Effector memory CD4-positive, alpha-beta T cell (primary cell): Measurements from ENCODE around the gene SLC22A12.

Source experiments
- DNase-seq, 3 donors: peaks; one replicate each; pipeline ENCODE4 v3.0.0-alpha.2; 2020
- H3K27ac ChIP-seq: 2 replicates; pipeline ENCODE4 v1.7.0; 2013; ENCODE audit warnings: mild to moderate bottlenecking, low read length, moderate library complexity; ENCODE audit not compliant: insufficient read depth, poor library complexity, severe bottlenecking
- H3K27me3 ChIP-seq: replicated peaks from 2 replicates; pipeline ENCODE4 v1.7.0; 2013; ENCODE audit warnings: mild to moderate bottlenecking, low read length; ENCODE audit not compliant: insufficient read depth, control insufficient read depth, poor library complexity, severe bottlenecking
- H3K36me3 ChIP-seq: 2 replicates; pipeline ENCODE4 v1.7.0; 2013; ENCODE audit warnings: mild to moderate bottlenecking, low read length, moderate library complexity; ENCODE audit not compliant: control insufficient read depth, insufficient read depth
- H3K4me1 ChIP-seq: 2 replicates; pipeline ENCODE4 v1.7.0; 2013; ENCODE audit warnings: low read length, mild to moderate bottlenecking; ENCODE audit not compliant: control insufficient read depth, insufficient read depth, poor library complexity, severe bottlenecking
- H3K4me3 ChIP-seq: 2 replicates; pipeline ENCODE4 v1.7.0; 2013; ENCODE audit warnings: low read length, low read depth, mild to moderate bottlenecking; ENCODE audit not compliant: insufficient read depth, poor library complexity, severe bottlenecking
- H3K9me3 ChIP-seq: 2 replicates; pipeline ENCODE4 v1.7.0; 2013; ENCODE audit warnings: mild to moderate bottlenecking, low read length, moderate library complexity; ENCODE audit not compliant: control insufficient read depth

Gene SLC22A12

DNA sequence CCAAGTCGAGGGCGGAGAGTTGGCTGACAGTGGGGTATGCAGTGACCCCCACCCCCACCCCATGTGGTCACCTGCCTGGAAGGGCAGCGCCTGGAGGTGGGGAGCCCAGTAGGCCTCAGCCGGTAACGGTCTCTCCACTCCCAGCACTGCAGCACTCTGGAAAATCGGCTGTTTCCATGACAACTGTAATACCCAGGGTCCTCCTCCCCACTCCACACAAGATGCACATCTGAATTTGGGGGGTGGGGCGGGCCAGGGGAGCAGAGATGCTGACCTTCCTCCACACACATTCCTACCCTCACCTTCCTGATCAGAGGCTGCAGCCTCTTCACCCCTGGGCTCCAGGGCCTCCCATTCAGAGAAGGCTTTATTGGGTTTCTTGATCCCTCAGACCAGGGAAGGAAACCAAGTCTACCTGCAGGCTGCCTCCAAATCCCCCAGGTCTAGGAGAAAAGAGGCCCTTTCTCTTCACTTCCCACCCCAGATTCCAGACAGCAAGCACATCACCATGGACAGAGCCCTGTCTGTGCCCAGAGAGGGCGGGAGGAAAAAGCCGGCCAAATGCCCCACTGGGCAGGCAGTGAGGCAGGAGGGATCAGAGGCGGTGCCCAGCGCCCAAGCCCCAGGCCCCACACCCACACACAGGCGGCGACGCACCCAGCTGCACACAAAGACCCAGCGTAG lies 46.5 kb downstream of the SLC22A12 start:
- H3K9me3 ChIP-seq: no peaks in the 10 kb centered on the region
- peaks cover 5% of the 10 kb centered on the region for H3K4me1 ChIP-seq
- H3K4me3 ChIP-seq: no peak overlapping the region
- peaks cover 9% of the 10 kb centered on the region for H3K27me3 ChIP-seq
- no peaks in the 10 kb centered on the region for H3K36me3 ChIP-seq
- no peak for DNase-seq
- no peak overlapping the region for H3K27ac ChIP-seq

DNA sequence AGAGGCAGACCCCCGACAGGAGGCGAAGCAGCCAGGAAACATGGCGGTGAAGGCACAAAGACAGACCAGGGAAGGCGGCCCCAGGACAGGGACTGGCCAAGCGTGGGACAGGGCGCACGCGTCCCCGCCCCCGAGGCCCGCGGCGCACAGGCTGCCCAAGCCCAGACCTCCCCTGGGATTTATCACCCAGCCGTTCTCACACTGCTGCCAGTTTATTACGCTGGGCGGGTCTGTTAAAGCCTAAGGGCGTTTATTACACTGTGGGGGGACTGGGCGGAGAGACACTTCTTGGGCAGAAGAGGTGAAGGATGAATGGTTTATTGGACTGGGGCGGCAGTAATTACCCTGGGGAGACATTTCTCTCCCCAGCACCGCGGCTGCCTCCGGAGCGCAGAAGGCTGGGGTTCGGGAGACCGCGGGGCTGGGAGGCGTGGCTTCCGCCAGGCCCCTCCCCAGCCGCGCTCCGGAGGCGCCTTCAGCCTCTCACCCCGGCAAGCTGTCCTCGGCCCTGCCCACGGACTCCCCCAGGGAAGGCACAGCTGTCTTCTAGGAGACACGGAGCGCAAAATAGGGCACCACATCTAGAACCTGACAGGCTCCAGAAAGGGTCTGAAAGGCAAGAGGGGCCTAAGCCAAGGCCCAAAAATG lies 47.1 kb downstream of the SLC22A12 start:
- H3K4me3 ChIP-seq: no peak overlapping the region
- peaks cover 11% of the 10 kb centered on the region for H3K4me1 ChIP-seq
- no peaks in the 10 kb centered on the region for H3K36me3 ChIP-seq
- no peak overlapping the region for H3K27ac ChIP-seq
- H3K27me3 ChIP-seq: peaks cover 13% of the 10 kb centered on the region
- DNase-seq: no peak
- H3K9me3 ChIP-seq: no peaks in the 10 kb centered on the region

DNA sequence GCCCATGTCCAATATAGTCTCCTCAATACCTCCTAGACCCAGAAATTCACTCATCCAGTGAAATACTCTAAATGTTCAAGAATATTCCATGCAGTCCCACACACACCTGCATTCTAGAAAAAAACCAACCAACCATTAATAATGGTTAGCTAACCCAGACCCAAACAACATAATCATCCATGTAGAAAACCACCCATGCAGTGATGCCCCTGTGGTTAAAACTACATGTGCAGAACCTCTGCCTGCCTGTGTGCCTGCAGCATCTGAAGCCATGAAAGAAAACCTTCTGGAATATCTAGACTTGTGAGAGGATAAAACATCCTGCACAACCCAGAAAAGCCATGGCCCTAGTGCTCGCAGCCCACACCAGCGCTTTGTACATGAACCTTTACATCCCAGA lies 47.8 kb downstream of the SLC22A12 start:
- Histone ChIP-seq H3K27me3 (peaks cover 13% of the 10 kb centered on the region), H3K9me3 (no peaks in the 10 kb centered on the region), H3K36me3 (no peaks in the 10 kb centered on the region), H3K4me3 (no peak overlapping the region), H3K27ac (no peak overlapping the region), H3K4me1 (peaks cover 11% of the 10 kb centered on the region)
- no peak for DNase-seq

DNA sequence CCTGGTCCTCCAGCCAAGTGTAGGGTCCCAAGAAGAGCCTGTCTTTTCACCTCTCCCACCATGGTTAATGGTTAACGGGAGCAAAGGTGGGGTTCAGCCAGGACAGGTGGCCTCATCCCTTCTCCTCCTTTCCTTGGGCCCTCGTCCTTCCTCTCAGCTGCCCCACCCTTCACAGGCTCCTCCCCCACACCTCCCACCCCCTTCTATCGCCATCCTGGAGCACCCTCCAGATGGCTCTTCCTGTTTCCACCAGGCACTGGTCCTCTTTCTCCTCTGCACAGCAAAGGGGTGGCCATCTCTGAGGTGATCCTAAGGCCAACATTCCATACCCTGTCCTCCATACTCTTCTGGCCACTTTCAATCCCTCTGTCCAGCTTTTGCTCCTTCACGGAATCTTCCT lies 48.9 kb downstream of the SLC22A12 start:
- H3K4me3 ChIP-seq: no peak overlapping the region
- peaks cover 22% of the 10 kb centered on the region for H3K27me3 ChIP-seq
- H3K36me3 ChIP-seq: no peaks in the 10 kb centered on the region
- no peak overlapping the region for H3K27ac ChIP-seq
- no peak for DNase-seq
- H3K9me3 ChIP-seq: no peaks in the 10 kb centered on the region
- peaks cover 11% of the 10 kb centered on the region for H3K4me1 ChIP-seq

DNA sequence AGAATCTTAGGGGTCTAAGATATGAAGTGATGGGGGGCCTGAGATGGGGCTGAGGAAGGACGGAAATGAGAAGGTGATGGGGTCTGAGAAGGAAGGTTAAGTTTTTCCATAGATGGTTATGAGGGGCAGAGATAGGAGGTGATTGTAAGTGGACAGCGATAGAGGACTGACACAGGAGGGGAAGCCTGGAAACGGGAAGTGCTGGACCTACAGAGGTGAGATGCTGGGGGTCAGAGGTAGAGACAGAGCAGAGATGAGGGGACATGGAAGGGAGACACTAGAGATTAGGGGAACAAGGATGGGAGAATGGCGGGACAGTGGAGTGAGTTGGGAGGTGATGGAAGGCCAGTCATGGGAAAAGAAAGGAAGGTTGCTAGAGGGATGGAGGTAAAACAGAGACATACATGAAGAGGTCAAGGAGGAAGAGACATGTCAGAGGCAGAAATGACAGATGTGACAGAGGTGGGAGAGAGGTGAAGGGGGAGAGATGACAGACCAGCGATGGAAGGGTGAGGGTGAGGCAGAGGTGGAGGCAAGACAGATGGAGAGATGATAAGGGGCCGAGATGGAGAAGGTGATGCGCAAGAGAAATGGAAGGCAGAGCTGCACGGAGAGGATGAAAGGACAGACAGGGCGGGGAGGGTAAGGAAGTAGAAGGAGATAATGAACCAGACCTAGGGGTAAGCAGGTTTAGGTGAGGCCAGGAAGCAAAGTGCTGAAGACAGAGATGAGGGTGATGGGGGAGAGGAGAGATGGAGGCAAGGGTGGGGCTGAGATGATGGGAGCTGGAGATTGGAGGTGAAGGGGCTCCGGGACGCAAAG lies 50.8 kb downstream of the SLC22A12 start:
- H3K4me1 ChIP-seq: peaks cover 11% of the 10 kb centered on the region
- DNase-seq: no peak
- peaks cover 24% of the 10 kb centered on the region for H3K27me3 ChIP-seq
- no peaks in the 10 kb centered on the region for H3K36me3 ChIP-seq
- H3K27ac ChIP-seq: no peak overlapping the region
- no peak overlapping the region for H3K4me3 ChIP-seq
- no peaks in the 10 kb centered on the region for H3K9me3 ChIP-seq

DNA sequence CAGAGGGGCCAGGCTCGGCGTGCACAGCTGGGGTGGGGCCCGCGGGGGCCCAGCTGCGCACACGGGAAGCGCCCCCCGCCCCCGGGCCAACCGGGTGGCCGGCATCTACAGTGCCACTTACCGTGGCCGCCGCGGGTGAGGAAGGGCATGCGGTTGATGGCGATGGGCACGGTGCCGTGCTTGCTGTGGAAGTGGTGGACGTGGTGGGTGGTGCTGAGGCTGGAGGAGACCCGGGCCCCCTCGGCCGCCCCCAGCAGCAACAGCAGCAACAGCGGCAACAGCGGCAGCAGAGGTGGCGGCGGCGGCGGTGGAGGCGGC lies 51.4 kb downstream of the SLC22A12 start:
- H3K27me3 ChIP-seq: peaks cover 26% of the 10 kb centered on the region
- H3K9me3 ChIP-seq: no peaks in the 10 kb centered on the region
- no peak for DNase-seq
- H3K4me3 ChIP-seq: no peak overlapping the region
- no peak overlapping the region for H3K27ac ChIP-seq
- no peaks in the 10 kb centered on the region for H3K36me3 ChIP-seq
- peaks cover 11% of the 10 kb centered on the region for H3K4me1 ChIP-seq

DNA sequence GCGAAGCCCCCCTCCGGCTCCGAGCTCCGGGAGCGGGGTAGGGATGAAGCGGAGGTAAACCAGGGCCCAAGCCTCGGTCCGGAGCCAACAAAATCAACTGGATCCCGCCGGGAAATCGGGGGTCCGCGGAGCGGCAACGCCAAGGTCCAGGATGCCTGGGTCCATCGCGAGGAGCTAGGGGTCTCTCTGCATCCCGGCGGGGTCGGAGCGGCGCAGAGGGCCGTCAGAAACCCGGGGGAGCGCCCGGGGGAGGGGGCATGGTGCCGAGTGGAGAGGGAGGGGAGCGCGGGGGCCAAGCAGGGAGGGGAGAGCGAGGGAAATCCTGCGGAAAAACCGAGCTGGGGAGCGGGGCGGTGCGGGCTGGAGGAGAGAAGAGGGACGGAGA lies 51.8 kb downstream of the SLC22A12 start:
- H3K27ac ChIP-seq: no peak overlapping the region
- no peaks in the 10 kb centered on the region for H3K36me3 ChIP-seq
- H3K4me1 ChIP-seq: peaks cover 11% of the 10 kb centered on the region
- H3K27me3 ChIP-seq: peaks cover 27% of the 10 kb centered on the region
- no peak for DNase-seq
- H3K4me3 ChIP-seq: no peak overlapping the region
- H3K9me3 ChIP-seq: no peaks in the 10 kb centered on the region

DNA sequence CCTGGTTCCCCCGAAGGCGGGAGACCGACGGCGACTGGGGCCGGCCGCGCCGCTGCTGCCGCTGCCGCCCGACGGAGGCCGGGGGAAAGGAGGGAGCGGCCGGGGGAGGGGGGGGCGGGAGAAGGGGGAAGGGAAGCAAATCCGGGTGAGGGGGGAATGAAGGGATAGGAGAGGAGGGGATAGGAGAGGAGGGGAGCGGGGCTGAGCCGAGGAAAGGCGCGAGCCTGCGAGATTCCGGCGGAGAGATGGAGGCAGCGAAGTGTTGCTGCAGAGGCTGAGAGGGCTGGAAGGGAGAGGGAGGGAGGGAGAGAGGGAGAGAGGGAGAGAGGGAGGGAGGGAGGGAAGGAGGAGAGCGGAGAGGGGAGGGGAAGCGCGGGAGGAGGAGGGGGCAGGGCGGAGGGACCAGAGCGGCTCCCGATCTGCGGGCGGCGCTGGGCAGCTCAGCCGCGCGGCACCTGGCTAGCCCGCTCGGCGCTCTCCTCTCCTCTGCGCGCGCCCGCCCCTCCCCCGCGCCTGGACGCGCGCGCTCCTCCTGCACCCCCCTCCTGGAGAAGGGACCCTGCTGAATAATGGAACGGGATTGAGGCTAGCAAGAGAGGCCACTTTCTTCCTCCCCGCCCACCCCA lies 52.3 kb downstream of the SLC22A12 start:
- no peak overlapping the region for H3K4me3 ChIP-seq
- H3K36me3 ChIP-seq: no peaks in the 10 kb centered on the region
- H3K27ac ChIP-seq: no peak overlapping the region
- H3K4me1 ChIP-seq: peaks cover 11% of the 10 kb centered on the region
- DNase-seq: no peak
- no peaks in the 10 kb centered on the region for H3K9me3 ChIP-seq
- peaks cover 27% of the 10 kb centered on the region for H3K27me3 ChIP-seq

DNA sequence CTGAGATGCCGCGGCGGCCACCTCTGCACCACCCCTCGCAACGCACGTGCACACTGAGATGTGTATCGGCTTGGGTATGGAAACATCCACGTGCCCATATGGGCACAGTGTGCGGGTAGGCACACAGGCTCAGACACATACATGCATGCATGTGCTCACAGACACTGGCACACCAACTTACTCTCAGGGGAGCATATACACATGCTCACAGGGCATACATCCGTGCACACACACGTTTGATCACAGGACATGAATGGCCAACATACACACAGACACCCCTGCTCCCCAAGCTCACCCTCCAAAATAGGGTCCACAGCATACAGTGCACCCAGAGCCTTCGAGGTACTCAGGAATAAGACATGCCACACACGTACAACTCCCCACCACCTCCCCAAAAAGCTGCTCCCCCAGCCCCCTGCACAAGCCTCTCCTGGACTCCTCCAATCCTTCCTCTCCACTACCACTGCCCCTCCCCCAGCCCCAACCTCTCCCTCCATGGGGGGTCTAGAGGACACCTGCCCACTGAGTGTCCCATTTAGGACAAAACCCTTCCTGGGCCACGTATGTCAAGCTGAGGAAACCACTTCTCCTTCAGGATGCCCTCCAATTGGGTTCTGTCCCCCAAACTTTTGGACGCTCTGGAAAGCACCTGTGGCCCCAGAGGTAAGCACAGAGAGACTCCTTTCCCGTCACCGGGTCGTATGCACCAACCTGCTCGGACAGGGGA lies 53.1 kb downstream of the SLC22A12 start:
- no peak overlapping the region for H3K27ac ChIP-seq
- H3K27me3 ChIP-seq: peaks cover 25% of the 10 kb centered on the region
- H3K9me3 ChIP-seq: no peaks in the 10 kb centered on the region
- H3K4me1 ChIP-seq: peaks cover 11% of the 10 kb centered on the region
- DNase-seq: no peak
- H3K4me3 ChIP-seq: no peak overlapping the region
- no peaks in the 10 kb centered on the region for H3K36me3 ChIP-seq
